ENCODE measurements around the gene SLC10A2.

Gene SLC10A2

DNA sequence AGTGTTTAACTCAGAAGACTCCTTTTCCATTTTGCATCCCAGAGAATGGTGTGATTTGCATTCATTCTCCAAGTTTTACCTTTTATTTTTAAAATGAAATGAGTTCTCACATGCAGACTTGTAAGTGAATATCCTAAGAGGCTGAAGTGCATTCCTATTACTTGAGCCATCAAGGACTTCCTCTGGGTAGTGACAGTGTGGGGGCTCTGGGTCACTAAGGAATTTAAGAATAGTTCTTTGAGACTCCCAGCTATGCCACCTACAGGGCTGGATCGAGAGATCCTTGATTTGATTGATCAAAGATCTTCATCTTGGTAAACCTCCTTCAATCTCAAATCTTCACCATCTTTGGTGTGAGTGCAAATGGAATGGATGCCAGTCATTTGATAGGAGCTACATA is 36.3 kb upstream of the SLC10A2 start:
- H3K9ac ChIP-seq (ENCODE audit: low read depth, low read length, poor library complexity, severe bottlenecking): no peak overlapping the region
- no peaks in the 10 kb centered on the region for H3K9me2 ChIP-seq (replicated peaks; ENCODE audit: low read depth, low read length)
- H4K20me1 ChIP-seq (ENCODE audit: insufficient read depth, low read length, poor library complexity, severe bottlenecking): no peaks in the 10 kb centered on the region
- no peaks in the 10 kb centered on the region for H3K4me1 ChIP-seq (ENCODE audit: insufficient read depth, low read length, poor library complexity, severe bottlenecking)
- no peaks in the 10 kb centered on the region for H3K36me3 ChIP-seq (ENCODE audit: insufficient read depth, low read length)
- no peaks in the 10 kb centered on the region for H3K27me3 ChIP-seq (ENCODE audit: insufficient read depth, low read length, poor library complexity, severe bottlenecking)
- H3K4me2 ChIP-seq (ENCODE audit: low read depth, low read length, poor library complexity, severe bottlenecking): no peak overlapping the region
- no peaks in the 10 kb centered on the region for H3F3A ChIP-seq (ENCODE audit: low read depth)
- H3K79me2 ChIP-seq (ENCODE audit: insufficient read depth, low read length): no peaks in the 10 kb centered on the region
- H3K9me3 ChIP-seq (ENCODE audit: insufficient read depth, low read depth, low read length): no peaks in the 10 kb centered on the region
- TF ChIP-seq, protein P1, sequence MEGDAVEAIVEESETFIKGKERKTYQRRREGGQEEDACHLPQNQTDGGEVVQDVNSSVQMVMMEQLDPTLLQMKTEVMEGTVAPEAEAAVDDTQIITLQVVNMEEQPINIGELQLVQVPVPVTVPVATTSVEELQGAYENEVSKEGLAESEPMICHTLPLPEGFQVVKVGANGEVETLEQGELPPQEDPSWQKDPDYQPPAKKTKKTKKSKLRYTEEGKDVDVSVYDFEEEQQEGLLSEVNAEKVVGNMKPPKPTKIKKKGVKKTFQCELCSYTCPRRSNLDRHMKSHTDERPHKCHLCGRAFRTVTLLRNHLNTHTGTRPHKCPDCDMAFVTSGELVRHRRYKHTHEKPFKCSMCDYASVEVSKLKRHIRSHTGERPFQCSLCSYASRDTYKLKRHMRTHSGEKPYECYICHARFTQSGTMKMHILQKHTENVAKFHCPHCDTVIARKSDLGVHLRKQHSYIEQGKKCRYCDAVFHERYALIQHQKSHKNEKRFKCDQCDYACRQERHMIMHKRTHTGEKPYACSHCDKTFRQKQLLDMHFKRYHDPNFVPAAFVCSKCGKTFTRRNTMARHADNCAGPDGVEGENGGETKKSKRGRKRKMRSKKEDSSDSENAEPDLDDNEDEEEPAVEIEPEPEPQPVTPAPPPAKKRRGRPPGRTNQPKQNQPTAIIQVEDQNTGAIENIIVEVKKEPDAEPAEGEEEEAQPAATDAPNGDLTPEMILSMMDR (conservative IDR thresholded peaks at IDR 0.05; ENCODE audit: low read length): no peak
- no peak for TF ChIP-seq EZH2phosphoT487 (IDR thresholded peaks at IDR 0.05; ENCODE audit: borderline replicate concordance)
- H2AFZ ChIP-seq (ENCODE audit: low read length): no peak overlapping the region
- H3K4me3 ChIP-seq (ENCODE audit: low read length, poor library complexity, severe bottlenecking): no peak overlapping the region

GRCh38 chr13:103101901-103102300 is 35.7 kb upstream of the SLC10A2 start:
- H3K36me3 ChIP-seq (ENCODE audit: insufficient read depth, low read length): no peaks in the 10 kb centered on the region
- H3F3A ChIP-seq (ENCODE audit: low read depth): no peaks in the 10 kb centered on the region
- H3K79me2 ChIP-seq (ENCODE audit: insufficient read depth, low read length): no peaks in the 10 kb centered on the region
- H3K9me2 ChIP-seq (replicated peaks; ENCODE audit: low read depth, low read length): no peaks in the 10 kb centered on the region
- no peak overlapping the region for H2AFZ ChIP-seq (ENCODE audit: low read length)
- H3K4me2 ChIP-seq (ENCODE audit: low read depth, low read length, poor library complexity, severe bottlenecking): no peak overlapping the region
- no peaks in the 10 kb centered on the region for H3K9me3 ChIP-seq (ENCODE audit: insufficient read depth, low read depth, low read length)
- H3K9ac ChIP-seq (ENCODE audit: low read depth, low read length, poor library complexity, severe bottlenecking): no peak overlapping the region
- no peak overlapping the region for H3K4me3 ChIP-seq (ENCODE audit: low read length, poor library complexity, severe bottlenecking)
- TF ChIP-seq EZH2phosphoT487 (IDR thresholded peaks at IDR 0.05; ENCODE audit: borderline replicate concordance): no peak
- TF ChIP-seq, protein P1 (conservative IDR thresholded peaks at IDR 0.05; ENCODE audit: low read length): no peak
- no peaks in the 10 kb centered on the region for H3K27me3 ChIP-seq (ENCODE audit: insufficient read depth, low read length, poor library complexity, severe bottlenecking)
- H3K4me1 ChIP-seq (ENCODE audit: insufficient read depth, low read length, poor library complexity, severe bottlenecking): no peaks in the 10 kb centered on the region
- H4K20me1 ChIP-seq (ENCODE audit: insufficient read depth, low read length, poor library complexity, severe bottlenecking): no peaks in the 10 kb centered on the region

- Histone ChIP-seq H3K4me1 (ENCODE audit: insufficient read depth, low read length, poor library complexity, severe bottlenecking) (no peaks in the 10 kb centered on the region), H3K9me2 (replicated peaks; ENCODE audit: low read depth, low read length) (no peaks in the 10 kb centered on the region), H3K36me3 (ENCODE audit: insufficient read depth, low read length) (no peaks in the 10 kb centered on the region), H3K9ac (ENCODE audit: low read depth, low read length, poor library complexity, severe bottlenecking) (no peak overlapping the region), H3K4me2 (ENCODE audit: low read depth, low read length, poor library complexity, severe bottlenecking) (no peak overlapping the region), H3F3A (ENCODE audit: low read depth) (no peaks in the 10 kb centered on the region), H3K79me2 (ENCODE audit: insufficient read depth, low read length) (no peaks in the 10 kb centered on the region), H3K9me3 (ENCODE audit: insufficient read depth, low read depth, low read length) (no peaks in the 10 kb centered on the region), H4K20me1 (ENCODE audit: insufficient read depth, low read length, poor library complexity, severe bottlenecking) (no peaks in the 10 kb centered on the region), H3K27me3 (ENCODE audit: insufficient read depth, low read length, poor library complexity, severe bottlenecking) (no peaks in the 10 kb centered on the region), H2AFZ (ENCODE audit: low read length) (no peak overlapping the region), H3K4me3 (ENCODE audit: low read length, poor library complexity, severe bottlenecking) (no peak overlapping the region)
- no peak for TF ChIP-seq EZH2phosphoT487 (IDR thresholded peaks at IDR 0.05; ENCODE audit: borderline replicate concordance)
- TF ChIP-seq, protein P1 (conservative IDR thresholded peaks at IDR 0.05; ENCODE audit: low read length): no peak
Measured at GRCh38 chr13:103101500-103101899, 35.3 kb upstream of the SLC10A2 start.
